ENCODE data around the gene AMMECR1.

- TF ChIP-seq CTCF (IDR thresholded peaks at IDR 0.05): no peak
- TF ChIP-seq POLR2AphosphoS5 (IDR thresholded peaks at IDR 0.05; ENCODE audit: low read depth, low read length): no peak
- no peak for TF ChIP-seq TCF7L2 (IDR thresholded peaks at IDR 0.05; ENCODE audit: low read depth, low read length)
These were observed 145.7 kb downstream of the AMMECR1 start for GRCh38 chrX:110172215-110172614.

Data from Panc1 (cell line).